ENCODE results near the gene METTL4. TPM values are rescaled to one million over a fixed set of nuclear protein-coding genes. Genes with fewer than 3 reads are reported as not detected.

METTL4 gene
- total and polyA plus RNA-seq, 9 donors, result 4.8 to 16.0 (median 8.5) TPM

GRCh38 chr18:2538844-2539243, 32.5 kb downstream of the METTL4 start:
- H3K9me3 ChIP-seq, result no peaks in the 10 kb centered on the region
- intact Hi-C loops (cut with DNase I), result no loop called here
- H3K27ac ChIP-seq, result no peak overlapping the region

GRCh38 chr18:2538236-2538635, 33.1 kb downstream of the METTL4 start:
- DNase-seq, result no peak
- intact Hi-C loops (cut with DNase I), result no loop called here
- no peaks in the 10 kb centered on the region for H3K36me3 ChIP-seq
- no peaks in the 10 kb centered on the region for H3K4me1 ChIP-seq (ENCODE audit: insufficient read depth)
- H3K27ac ChIP-seq, result no peak overlapping the region
- no peak overlapping the region for H3K4me3 ChIP-seq
- no peak for TF ChIP-seq EP300 (IDR thresholded peaks at IDR 0.05)
- TF ChIP-seq CTCF (IDR thresholded peaks at IDR 0.05), result no peak
- no peaks in the 10 kb centered on the region for H3K27me3 ChIP-seq
- 74 to 85% (median 79%) methylated on average over 1 of the region's 1 CpG for WGBS, 3 donors
- H3K9me3 ChIP-seq, result no peaks in the 10 kb centered on the region

More at GRCh38 chr18:2538844-2539243, 32.5 kb downstream of the METTL4 start:
- no peak for TF ChIP-seq CTCF (IDR thresholded peaks at IDR 0.05)
- no peak for TF ChIP-seq EP300 (IDR thresholded peaks at IDR 0.05)
- TF ChIP-seq POLR2A (IDR thresholded peaks at IDR 0.05), result no peak
- Histone ChIP-seq H3K4me1 (ENCODE audit: insufficient read depth) (no peaks in the 10 kb centered on the region), H3K27me3 (no peaks in the 10 kb centered on the region), H3K4me3 (no peak overlapping the region), H3K36me3 (no peaks in the 10 kb centered on the region)
- WGBS, 3 donors, result 16 to 24% (median 21%) methylated on average over 1 of the region's 1 CpG
- DNase-seq, result no peak

- WGBS, 3 donors, result 42 to 55% (median 48%) methylated on average over 3 of the region's 3 CpGs
- H3K27me3 ChIP-seq, result no peaks in the 10 kb centered on the region
- no peak overlapping the region for H3K4me3 ChIP-seq
- H3K36me3 ChIP-seq, result no peaks in the 10 kb centered on the region
- TF ChIP-seq EP300 (IDR thresholded peaks at IDR 0.05) (no peak), POLR2A (IDR thresholded peaks at IDR 0.05) (no peak), CTCF (IDR thresholded peaks at IDR 0.05) (no peak)
- H3K4me1 ChIP-seq (ENCODE audit: insufficient read depth), result no peaks in the 10 kb centered on the region
- DNase-seq, result no peak
- no peak overlapping the region for H3K27ac ChIP-seq
- H3K9me3 ChIP-seq, result no peaks in the 10 kb centered on the region
- intact Hi-C loops (cut with DNase I), result no loop called here
These were observed 34.0 kb downstream of the METTL4 start for GRCh38 chr18:2537296-2537695.

GRCh38 chr18:2536493-2536892, 34.8 kb downstream of the METTL4 start:
- TF ChIP-seq POLR2A (IDR thresholded peaks at IDR 0.05) (no peak), EP300 (IDR thresholded peaks at IDR 0.05) (no peak), CTCF (IDR thresholded peaks at IDR 0.05) (no peak)
- DNase-seq, result no peak
- H3K27me3 ChIP-seq, result no peaks in the 10 kb centered on the region
- no peak overlapping the region for H3K27ac ChIP-seq
- 72 to 81% (median 76%) methylated on average over 4 of the region's 4 CpGs for WGBS, 3 donors
- no peak overlapping the region for H3K4me3 ChIP-seq
- intact Hi-C loops (cut with DNase I), result no loop called here
- no peaks in the 10 kb centered on the region for H3K9me3 ChIP-seq
- no peaks in the 10 kb centered on the region for H3K36me3 ChIP-seq
- H3K4me1 ChIP-seq (ENCODE audit: insufficient read depth), result no peaks in the 10 kb centered on the region

GRCh38 chr18:2536063-2536462, 35.2 kb downstream of the METTL4 start:
- TF ChIP-seq EP300 (IDR thresholded peaks at IDR 0.05), result no peak
- TF ChIP-seq POLR2A (IDR thresholded peaks at IDR 0.05), result no peak
- intact Hi-C loops (cut with DNase I), result no loop called here
- Histone ChIP-seq H3K9me3 (no peaks in the 10 kb centered on the region), H3K36me3 (no peaks in the 10 kb centered on the region), H3K27me3 (no peaks in the 10 kb centered on the region), H3K4me1 (ENCODE audit: insufficient read depth) (no peaks in the 10 kb centered on the region), H3K4me3 (no peak overlapping the region), H3K27ac (no peak overlapping the region)
- DNase-seq, result no peak
- 50 to 75% (median 70%) methylated on average over 2 of the region's 2 CpGs for WGBS, 3 donors
